Pons (tissue), 1 donor: ENCODE data around the gene MRPL48.
"Not testable (repeated sequence)": the region's sequence is repeated elsewhere in the genome, so short reads cannot be mapped to it uniquely, and the experiment has no call there.

Experiments used
- DNase-seq: peaks from one replicate; pipeline ENCODE4 v3.0.0-alpha.2; 2016; ENCODE audit warnings: low spot score

MRPL48 gene

GRCh38 chr11:73787643-73788558 lies at the start of gene MRPL48:
TSS of gene MRPL48 (plus strand) at chr11:73787874. CDS start at chr11:73787972, 98 bp downstream.
- DNase-seq, result peak; percentile 88

- DNase-seq, result no peak
Observed at GRCh38 chr11:73743045-73743444, 44.6 kb upstream of the MRPL48 start.

- DNase-seq, result no peak
Observed at GRCh38 chr11:73746701-73747100, 41.0 kb upstream of the MRPL48 start.

GRCh38 chr11:73747762-73748161 lies 39.9 kb upstream of the MRPL48 start:
- no peak for DNase-seq

GRCh38 chr11:73748300-73748699 lies 39.4 kb upstream of the MRPL48 start:
- no peak for DNase-seq

GRCh38 chr11:73749118-73749517 lies 38.6 kb upstream of the MRPL48 start:
- DNase-seq, result no peak

GRCh38 chr11:73750228-73750627 lies 37.4 kb upstream of the MRPL48 start:
- no peak for DNase-seq

- DNase-seq, result not testable (repeated sequence)
Observed at GRCh38 chr11:73750862-73751261, 36.8 kb upstream of the MRPL48 start.

GRCh38 chr11:73752216-73752867 lies 35.3 kb upstream of the MRPL48 start:
- no peak for DNase-seq

GRCh38 chr11:73752903-73753302 lies 34.8 kb upstream of the MRPL48 start:
- DNase-seq, result no peak

GRCh38 chr11:73753938-73754337 lies 33.7 kb upstream of the MRPL48 start:
- no peak for DNase-seq

- no peak for DNase-seq
Observed at GRCh38 chr11:73755670-73756069, 32.0 kb upstream of the MRPL48 start.

- DNase-seq, result no peak
Observed at GRCh38 chr11:73757598-73757997, 30.1 kb upstream of the MRPL48 start.

GRCh38 chr11:73758451-73758850 lies 29.2 kb upstream of the MRPL48 start:
- no peak for DNase-seq

GRCh38 chr11:73759610-73760134 lies 28.0 kb upstream of the MRPL48 start:
- peak; percentile 46 for DNase-seq

- peak; percentile 19 for DNase-seq
Observed at GRCh38 chr11:73760135-73760678, 27.5 kb upstream of the MRPL48 start.

- DNase-seq, result peak; percentile 100
Observed at GRCh38 chr11:73760679-73761402, 26.8 kb upstream of the MRPL48 start, which contains the start of gene RAB6A. TSS of gene RAB6A (minus strand) at chr11:73761074. CDS start at chr11:73760635, 439 bp downstream.

GRCh38 chr11:73761403-73761945 lies 26.2 kb upstream of the MRPL48 start:
- DNase-seq, result no peak

- no peak for DNase-seq
Observed at GRCh38 chr11:73762732-73763131, 24.9 kb upstream of the MRPL48 start.

- no peak for DNase-seq
Observed at GRCh38 chr11:73766763-73767162, 20.9 kb upstream of the MRPL48 start.

GRCh38 chr11:73770811-73771210 lies 16.9 kb upstream of the MRPL48 start:
- not testable (repeated sequence) for DNase-seq
